H1 (cell line): Measurements from ENCODE around the gene ZNF500. TPM values are rescaled to one million over a fixed set of nuclear protein-coding genes. Genes with fewer than 3 reads are reported as not detected.

ENCODE experiments used
- CTCF ChIA-PET: fragments of 300-600 bp; sonication (Branson Sonifier 250); formaldehyde crosslinking; loops from one replicate; lab custom pipeline; 2021; ENCODE audit not compliant: partially characterized antibody; lab: Charles Lee
- POLR2A ChIA-PET: fragments of 300-600 bp; sonication (Branson Sonifier 250); formaldehyde crosslinking; loops from one replicate; lab custom pipeline; 2021; ENCODE audit warnings: inconsistent platforms; ENCODE audit not compliant: partially characterized antibody; lab: Charles Lee
- DNase-seq, 2 experiments: peaks; one replicate each; pipeline versions ENCODE4 v3.0.0 to v3.0.0-alpha.2; 2010 to 2022; ENCODE audit warnings: low spot score in 2 of 2, low read depth in 1 of 2, mixed read lengths in 1 of 2
- FAIRE-seq: peaks from 2 replicates; lab custom pipeline; 2011; peaks lifted over from hg19 to GRCh38; lab: Jason Lieb, UNC
- H2AFZ ChIP-seq: 2 replicates; pipeline ENCODE4 v1.8.1; 2012; ENCODE audit warnings: low read length, inconsistent platforms
- H2AK5ac ChIP-seq: 2 replicates; pipeline ENCODE4 v1.6.1; 2013; ENCODE audit warnings: low read depth, low read length
- H2BK120ac ChIP-seq: replicated peaks from 2 replicates; pipeline ENCODE3; 2013; ENCODE audit warnings: low read depth, low read length, inconsistent platforms
- H2BK12ac ChIP-seq: 2 replicates; pipeline ENCODE4 v1.6.1; 2013; ENCODE audit warnings: low read depth, low read length
- H2BK15ac ChIP-seq: 2 replicates; pipeline ENCODE4 v1.6.1; 2013; ENCODE audit warnings: low read length
- H2BK20ac ChIP-seq: 2 replicates; pipeline ENCODE4 v1.6.1; 2013; ENCODE audit warnings: low read length
- H2BK5ac ChIP-seq: 2 replicates; pipeline ENCODE4 v1.6.1; 2013; ENCODE audit warnings: low read depth, low read length
- H3K14ac ChIP-seq: 2 replicates; pipeline ENCODE4 v1.6.1; 2013; ENCODE audit warnings: inconsistent platforms; ENCODE audit not compliant: insufficient read length
- H3K18ac ChIP-seq: 2 replicates; pipeline ENCODE4 v1.6.1; 2013; ENCODE audit warnings: low read length; ENCODE audit errors: extremely low read depth
- H3K23ac ChIP-seq: 2 replicates; pipeline ENCODE4 v1.6.1; 2013; ENCODE audit warnings: inconsistent platforms; ENCODE audit not compliant: insufficient read length
- H3K23me2 ChIP-seq: 2 replicates; pipeline ENCODE4 v1.6.1; 2013; ENCODE audit warnings: low read depth, low read length
- H3K27ac ChIP-seq: 2 replicates; pipeline ENCODE4 v1.6.1; 2011; ENCODE audit warnings: low read depth, low read length, inconsistent platforms
- H3K27me3 ChIP-seq, 4 experiments: replicated peaks in 1 of 4; 1 replicate in 1 of 4; 2 replicates in 3 of 4; pipeline versions ENCODE4 v1.6.1 to v1.8.1; 2011 to 2013; ENCODE audit warnings: low read length in 3 of 4, mild to moderate bottlenecking in 3 of 4, inconsistent platforms in 2 of 4, mixed read lengths in 2 of 4, moderate library complexity in 1 of 4; ENCODE audit not compliant: control insufficient read depth in 3 of 4, insufficient read depth in 3 of 4; ENCODE audit errors: extremely low read depth in 1 of 4
- H3K36me3 ChIP-seq, 4 experiments: 2 replicates each; pipeline versions ENCODE4 v1.6.1 to v1.8.1; 2011 to 2013; ENCODE audit warnings: mild to moderate bottlenecking in 4 of 4, low read length in 3 of 4, moderate library complexity in 2 of 4, control low read depth in 1 of 4, inconsistent platforms in 1 of 4; ENCODE audit not compliant: insufficient read depth in 4 of 4, control insufficient read depth in 2 of 4
- H3K4ac ChIP-seq: replicated peaks from 2 replicates; pipeline ENCODE3; 2013; ENCODE audit warnings: low read length, low read depth, mixed read lengths, inconsistent platforms; ENCODE audit not compliant: insufficient read length
- H3K4me1 ChIP-seq, 4 experiments: replicated peaks in 1 of 4; 1 replicate in 1 of 4; 2 replicates in 3 of 4; pipeline versions ENCODE4 v1.6.1 to v1.8.1; 2011 to 2013; ENCODE audit warnings: low read length in 3 of 4, inconsistent platforms in 2 of 4, mixed read lengths in 1 of 4; ENCODE audit not compliant: insufficient read depth in 4 of 4, control insufficient read depth in 3 of 4
- H3K4me2 ChIP-seq, 2 experiments: 2 replicates each; pipeline versions ENCODE4 v1.6.1 to v1.8.1; 2011 to 2013; ENCODE audit warnings: low read depth in 2 of 2, low read length in 2 of 2, control low read depth in 1 of 2, inconsistent platforms in 1 of 2, mild to moderate bottlenecking in 1 of 2; ENCODE audit not compliant: insufficient read depth in 1 of 2
- H3K4me3 ChIP-seq, 4 experiments: fragments of 200-600, 300-600 bp in 1 of 4; sonication (generic), shearing (Covaris generic), sonication (Bioruptor Twin) in 1 of 4; 2 replicates each; pipeline versions ENCODE4 v1.5.1 to v1.8.1; 2011 to 2016; ENCODE audit warnings: low read length in 4 of 4, low read depth in 3 of 4, control low read depth in 2 of 4, inconsistent platforms in 2 of 4, mild to moderate bottlenecking in 2 of 4, mixed read lengths in 1 of 4, moderate library complexity in 1 of 4; ENCODE audit not compliant: insufficient read depth in 2 of 4; ENCODE audit errors: extremely low read depth in 1 of 4
- H3K56ac ChIP-seq: replicated peaks from 2 replicates; pipeline ENCODE3; 2013; ENCODE audit warnings: low read depth, mild to moderate bottlenecking, mixed read lengths, low read length, inconsistent platforms; ENCODE audit not compliant: insufficient read length
- H3K79me1 ChIP-seq: 2 replicates; pipeline ENCODE4 v1.6.1; 2013; ENCODE audit warnings: low read depth, low read length, control low read depth
- H3K79me2 ChIP-seq, 2 experiments: 2 replicates each; pipeline versions ENCODE4 v1.6.1 to v1.8.1; 2012 to 2013; ENCODE audit warnings: low read length in 2 of 2, mild to moderate bottlenecking in 2 of 2, inconsistent platforms in 1 of 2; ENCODE audit not compliant: insufficient read depth in 2 of 2, control insufficient read depth in 1 of 2
- H3K9ac ChIP-seq, 4 experiments: replicated peaks in 1 of 4; 1 replicate in 1 of 4; 2 replicates in 3 of 4; pipeline versions ENCODE4 v1.6.1 to v1.8.1; 2011 to 2013; ENCODE audit warnings: low read depth in 3 of 4, low read length in 3 of 4, control low read depth in 2 of 4, mild to moderate bottlenecking in 2 of 4, moderate library complexity in 2 of 4, inconsistent platforms in 1 of 4; ENCODE audit errors: extremely low read depth in 1 of 4
- H3K9me3 ChIP-seq, 2 experiments: 2 replicates each; pipeline versions ENCODE4 v1.6.1 to v1.8.1; 2012 to 2013; ENCODE audit warnings: mild to moderate bottlenecking in 2 of 2, moderate library complexity in 2 of 2, control low read depth in 1 of 2, inconsistent platforms in 1 of 2, low read depth in 1 of 2, low read length in 1 of 2, mixed read lengths in 1 of 2; ENCODE audit not compliant: insufficient read depth in 2 of 2
- H4K20me1 ChIP-seq, 2 experiments: replicated peaks in 1 of 2; 2 replicates each; pipeline versions ENCODE3 to v1.8.1; 2011 to 2013; ENCODE audit warnings: inconsistent platforms in 2 of 2, low read length in 2 of 2, mild to moderate bottlenecking in 1 of 2; ENCODE audit not compliant: insufficient read depth in 2 of 2, control insufficient read depth in 1 of 2
- H4K5ac ChIP-seq: 2 replicates; pipeline ENCODE4 v1.6.1; 2013; ENCODE audit warnings: low read length, low read depth, mixed read lengths, inconsistent platforms; ENCODE audit not compliant: insufficient read length
- H4K8ac ChIP-seq: 2 replicates; pipeline ENCODE4 v1.8.0; 2013; ENCODE audit warnings: mild to moderate bottlenecking, moderate library complexity, low read length, inconsistent platforms; ENCODE audit not compliant: insufficient read depth; ENCODE audit errors: extremely low read depth
- H4K91ac ChIP-seq: replicated peaks from 2 replicates; pipeline ENCODE3; 2013; ENCODE audit warnings: low read length, mixed read lengths, inconsistent platforms; ENCODE audit not compliant: insufficient read length
- BRCA1 ChIP-seq: IDR thresholded peaks from 2 replicates; pipeline ENCODE4 v1.6.1; 2012; ENCODE audit warnings: low read depth, low read length, improper control_type of control experiment
- CBX8 ChIP-seq: fragments of 300-800, 300-1000 bp; sonication (generic); IDR thresholded peaks from 2 replicates; pipeline ENCODE4 v1.7.1; 2016; ENCODE audit warnings: low read depth, low read length, borderline replicate concordance
- CHD1 ChIP-seq: IDR thresholded peaks from 2 replicates; pipeline ENCODE4 v1.6.1; 2012; ENCODE audit warnings: low read depth, low read length, improper control_type of control experiment
- CTBP2 ChIP-seq: IDR thresholded peaks from 2 replicates; pipeline ENCODE4 v1.7.0; 2011; ENCODE audit warnings: borderline replicate concordance, mild to moderate bottlenecking, moderate library complexity, mixed read lengths, low read length; ENCODE audit not compliant: insufficient read depth, insufficient read length
- FOSL1 ChIP-seq: IDR thresholded peaks from 2 replicates; pipeline ENCODE4 v1.6.1; 2011; ENCODE audit warnings: mild to moderate bottlenecking, low read depth, low read length, moderate library complexity; ENCODE audit not compliant: insufficient read depth
- KDM4A ChIP-seq: IDR thresholded peaks from one replicate; pipeline ENCODE4 v1.7.1; 2012; ENCODE audit warnings: low read depth, mild to moderate bottlenecking, moderate library complexity, low read length, inconsistent platforms; ENCODE audit not compliant: severe bottlenecking
- RNF2 ChIP-seq: fragments of 200-900, 300-1000 bp; sonication (generic); IDR thresholded peaks from 2 replicates; pipeline ENCODE4 v1.7.1; 2016; ENCODE audit warnings: borderline replicate concordance, low read depth, mild to moderate bottlenecking, antibody characterized with exemption, low read length; ENCODE audit not compliant: poor library complexity, severe bottlenecking; ENCODE audit errors: missing control alignments
- SAP30 ChIP-seq: fragments of 300-600 bp; sonication (generic); IDR thresholded peaks from 2 replicates; pipeline ENCODE4 v1.7.1; 2012; ENCODE audit warnings: low read length, moderate library complexity, mild to moderate bottlenecking, inconsistent platforms; ENCODE audit not compliant: insufficient read depth, insufficient replicate concordance
- SP2 ChIP-seq: IDR thresholded peaks from 2 replicates; pipeline ENCODE4 v1.6.1; 2012; ENCODE audit warnings: mild to moderate bottlenecking, low read length, inconsistent platforms
- TAF1 ChIP-seq: IDR thresholded peaks from 2 replicates; pipeline ENCODE4 v1.6.1; 2011; ENCODE audit warnings: mild to moderate bottlenecking, low read depth, low read length
- TBP ChIP-seq: IDR thresholded peaks from 2 replicates; pipeline ENCODE4 v1.6.1; 2011; ENCODE audit warnings: low read depth, low read length, improper control_type of control experiment
- YY1 ChIP-seq: IDR thresholded peaks from 2 replicates; pipeline ENCODE4 v1.6.1; 2011; ENCODE audit warnings: low read depth, mild to moderate bottlenecking, low read length
- WGBS, 2 experiments: shearing (Covaris generic) in 1 of 2; methylation state at CpG; one replicate each; pipeline versions ENCODE4 v1.1.6 to v1.1.7; 2013 to 2015; ENCODE audit warnings: low lambda C conversion rate in 2 of 2, mixed read lengths in 2 of 2, inconsistent platforms in 1 of 2, low coverage in 1 of 2, missing lambda C conversion rate in 1 of 2; ENCODE audit not compliant: insufficient replicate concordance in 2 of 2, insufficient coverage in 1 of 2, insufficient read length in 1 of 2; ENCODE audit errors: extremely low coverage in 1 of 2, missing lambda C conversion rate in 1 of 2; 5-methylcytosine and 5-hydroxymethylcytosine counted together
- polyA plus RNA-seq, 7 experiments: library from polyadenylated mRNA; depleted of rRNA in 3 of 7; stranded (reverse) in 5 of 7; unstranded in 2 of 7; fragments of >200 nt in 5 of 7; fragments of 200-250 nt in 2 of 7; gene quantifications; 1 replicate in 5 of 7; 2 replicates in 1 of 7; 4 replicates in 1 of 7; pipeline versions ENCODE4 v1.2.1 to v1.2.3, GENCODE V29; 2011 to 2013; ENCODE audit warnings: missing spikeins in 2 of 7, mixed read lengths in 2 of 7
- total RNA-seq: library from RNA; stranded (reverse); fragmentation: NEBNext Ultra II Directional; extraction: Animal tissue kit (Norgen Biotek cat#: 25700); gene quantifications from 2 replicates; pipeline ENCODE4 v1.2.1, GENCODE V29; 2021

The ZNF500 gene
- total and polyA plus RNA-seq, 2 of the 8 experiments (the other 6 are each of a cell fraction or from before 2014, with no cell fraction given): 10.3 to 10.4 TPM

DNA sequence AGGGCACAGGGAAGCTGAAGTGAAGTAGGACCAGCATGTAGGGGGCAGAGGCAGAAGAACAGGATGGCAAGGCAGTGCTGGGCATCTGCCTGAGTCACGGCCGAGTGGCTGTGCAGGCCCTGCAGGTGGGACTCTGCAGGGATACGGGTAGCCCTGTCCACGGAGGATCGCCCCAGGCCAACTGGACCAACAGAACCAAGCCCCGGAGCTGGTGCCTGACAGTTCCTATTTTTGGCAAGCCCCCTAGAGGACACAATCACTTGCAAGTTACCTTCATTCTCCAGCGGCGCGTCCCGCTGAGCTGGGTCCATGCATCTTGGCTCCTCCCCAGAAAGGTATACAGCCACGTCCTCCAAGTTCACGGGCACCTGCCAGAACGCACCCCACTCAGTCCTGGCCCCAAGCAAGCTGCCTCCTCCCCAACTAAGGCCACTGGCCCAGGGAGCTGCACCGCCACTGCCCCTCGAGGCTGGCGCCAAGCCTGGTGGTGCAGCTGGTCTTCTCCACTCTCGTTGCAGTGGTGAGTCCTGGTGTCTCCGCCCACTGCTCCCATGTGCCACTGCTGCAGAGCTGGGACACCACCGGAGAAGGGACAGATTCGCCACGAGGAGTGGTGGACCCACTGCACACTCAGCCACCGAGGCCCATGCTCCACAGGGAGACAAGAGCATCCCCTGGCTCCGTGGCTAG, 6.6 kb downstream of the ZNF500 start:
- no peak overlapping the region for H3K27ac ChIP-seq
- TF ChIP-seq SP2 (no peak), KDM4A (no peak), CTBP2 (no peak), TAF1 (no peak), BRCA1 (no peak), YY1 (no peak), CBX8 (no peak), SAP30 (no peak), RNF2 (no peak), CHD1 (no peak), FOSL1 (no peak), TBP (no peak)
- H2BK15ac ChIP-seq: no peak overlapping the region
- H3K36me3 ChIP-seq: peaks cover 14 to 41% (median 22%) of the 10 kb centered on the region in 4 experiments
- H3K4ac ChIP-seq: no peak overlapping the region
- peaks cover 0 to 5% of the 10 kb centered on the region in 2 experiments; a peak in 1 of 4 replicates for H3K9me3 ChIP-seq
- POLR2A ChIA-PET: interaction anchor here (0.6 to 2.9 kb wide), 7 partner anchors 10 to 65 kb away, joined by 3 to 16 read pairs (median 3); no protein-coding TSS in a partner anchor
- H3K18ac ChIP-seq: no peak overlapping the region
- no peak overlapping the region for H2AFZ ChIP-seq
- no peak overlapping the region for H2AK5ac ChIP-seq
- H4K5ac ChIP-seq: no peak overlapping the region
- H3K79me1 ChIP-seq: peaks cover 5% of the 10 kb centered on the region; the same call in 1 of the 2 replicates
- H3K56ac ChIP-seq: no peak overlapping the region
- H4K91ac ChIP-seq: no peak overlapping the region
- no peak for FAIRE-seq
- no peak overlapping the region for H3K4me2 ChIP-seq
- H3K4me1 ChIP-seq: no peaks in the 10 kb centered on the region
- WGBS, 2 experiments: 95% methylated on average over 23 of the region's 23 CpGs; no CpG with 5 or more reads in 1 of the 2 experiments
- H2BK20ac ChIP-seq: no peak overlapping the region
- no peaks in the 10 kb centered on the region; the same call in 1 of the 2 replicates for H3K23me2 ChIP-seq
- DNase-seq: no peak
- H4K8ac ChIP-seq: no peak overlapping the region
- no peaks in the 10 kb centered on the region for H3K27me3 ChIP-seq
- no peak overlapping the region for H3K23ac ChIP-seq
- no peak overlapping the region for H3K14ac ChIP-seq
- peaks cover 7 to 11% of the 10 kb centered on the region in 2 experiments for H4K20me1 ChIP-seq
- H3K4me3 ChIP-seq: no peak overlapping the region
- H2BK5ac ChIP-seq: no peak overlapping the region
- H2BK12ac ChIP-seq: no peak overlapping the region
- CTCF ChIA-PET: interaction anchor here (1.1 to 2.4 kb wide), 6 partner anchors 10 to 65 kb away, joined by 3 to 8 read pairs (median 5); no protein-coding TSS in a partner anchor
- H3K79me2 ChIP-seq: peaks cover 0 to 7% of the 10 kb centered on the region in 2 experiments; a peak in 1 of 4 replicates
- no peak overlapping the region for H2BK120ac ChIP-seq
- H3K9ac ChIP-seq: no peak overlapping the region
